Endometrial microvascular endothelial cells (primary cell): ENCODE data around the gene ATP6V0C. TPM values are rescaled to one million over a fixed set of nuclear protein-coding genes. Genes with fewer than 3 reads are reported as not detected.

ENCODE experiments used
- in situ Hi-C: cut with HindIII; loops from 2 replicates; pipeline ENCODE4 v1.10.0; 2017; ENCODE audit warnings: low sequenced_read_pairs, low pct_unique_long_range_greater_than_20kb; ENCODE audit errors: inconsistent ontology term
- total RNA-seq: library from RNA; depleted of rRNA; stranded (reverse); fragments of >200 nt; gene quantifications from one replicate; pipeline ENCODE4 v1.2.3, GENCODE V29; 2015; ENCODE audit errors: inconsistent ontology term

ATP6V0C gene
- total RNA-seq, 1 donor from 2014 or later: 55.0 TPM

DNA sequence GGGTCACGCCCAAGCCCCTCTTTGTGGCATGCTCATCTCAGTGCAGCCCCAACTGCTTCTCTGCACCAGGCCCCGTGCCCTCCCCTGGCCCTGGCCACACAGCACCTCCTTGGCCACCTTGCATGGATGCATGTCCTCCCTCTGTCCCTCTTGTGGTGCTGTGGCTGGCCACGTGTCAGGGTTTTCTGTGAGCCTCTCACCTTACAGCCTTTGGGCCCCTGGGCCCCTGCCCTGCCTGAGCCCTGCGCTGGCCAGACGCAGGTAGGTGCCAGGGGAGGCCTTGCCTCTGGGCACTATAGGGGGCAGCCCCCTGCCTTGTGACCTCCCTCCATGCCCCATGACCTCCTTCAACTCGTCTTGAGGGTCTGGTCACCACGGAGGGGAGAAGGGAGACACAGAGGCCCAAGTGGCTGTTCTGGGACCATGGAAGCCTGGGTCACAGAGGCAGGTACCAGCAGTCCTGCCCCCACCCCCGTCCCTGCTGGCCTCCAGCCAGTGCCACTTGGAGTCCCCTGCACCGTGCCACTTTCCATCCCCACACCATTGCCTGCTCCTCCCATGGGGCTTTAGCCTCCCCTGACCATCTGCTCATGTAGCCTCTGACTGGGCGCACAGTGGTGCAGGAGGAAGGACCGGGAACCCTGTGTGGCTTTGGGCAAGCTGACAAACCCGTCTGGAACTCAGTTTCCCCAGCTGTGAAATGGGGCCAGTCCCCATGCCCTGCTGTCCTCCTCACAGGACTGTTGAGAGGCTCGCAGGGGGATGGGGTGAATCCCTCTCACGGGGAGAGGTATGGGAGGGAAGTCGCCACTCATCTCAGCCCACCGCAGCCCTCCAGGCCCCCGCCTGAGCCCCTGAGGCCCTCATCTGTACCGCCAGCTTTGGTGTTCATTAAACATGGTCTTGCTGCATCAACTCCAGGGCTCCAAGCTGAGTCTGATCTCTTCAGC is 11.5 kb upstream of the ATP6V0C start:
- in situ Hi-C loops: no loop called here

DNA sequence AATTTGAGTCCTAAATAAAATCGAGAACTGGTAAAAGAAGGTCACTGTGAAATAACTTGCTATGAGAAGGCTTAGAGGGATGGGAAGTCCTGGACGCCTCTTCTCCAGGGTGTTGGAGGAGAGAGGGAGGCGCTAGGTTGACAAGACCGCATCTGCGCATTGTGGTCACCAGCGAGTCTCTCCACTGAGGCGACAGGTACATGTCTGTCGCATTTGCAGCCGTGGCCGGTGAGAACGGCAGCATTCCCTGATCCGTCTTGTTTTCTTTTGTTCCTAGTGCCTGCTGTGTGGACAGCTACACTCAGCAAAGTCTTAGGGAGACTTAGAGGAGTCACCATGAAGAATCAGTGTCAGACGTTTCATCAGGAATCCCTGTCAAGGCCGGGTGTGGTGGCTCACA is 8.1 kb upstream of the ATP6V0C start:
- in situ Hi-C loops: no loop called here

DNA sequence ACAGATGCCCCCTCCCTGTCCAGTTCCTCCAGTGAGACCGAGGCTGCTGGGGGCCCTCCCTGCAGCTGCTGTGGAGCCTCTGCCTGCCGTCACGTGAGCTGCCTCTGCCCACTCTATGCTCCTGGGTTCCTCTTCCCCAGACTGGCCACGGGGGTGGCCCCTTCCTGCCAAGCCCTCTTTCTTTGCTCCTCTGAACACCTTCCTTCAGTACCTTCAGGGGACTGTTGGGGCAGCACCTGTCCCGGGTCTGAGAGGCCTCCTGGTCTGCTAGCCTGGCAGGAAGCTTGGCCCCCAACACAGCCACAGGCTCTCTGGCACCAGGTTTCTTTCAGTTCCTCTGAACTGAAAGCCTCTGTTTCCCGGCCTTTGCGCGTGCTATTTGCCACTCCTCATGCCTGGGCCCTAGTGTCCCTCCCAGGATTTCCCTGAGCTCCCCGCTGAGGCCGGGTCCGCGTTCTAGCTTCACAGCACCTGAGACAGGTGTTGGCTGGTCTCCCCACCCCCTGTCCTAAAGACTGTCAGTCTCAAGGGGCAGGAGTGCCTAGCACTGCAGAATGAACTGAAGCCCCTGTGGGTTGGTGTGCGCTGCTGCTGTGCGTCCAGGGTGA is 6.6 kb upstream of the ATP6V0C start:
- in situ Hi-C loops: no loop called here

DNA sequence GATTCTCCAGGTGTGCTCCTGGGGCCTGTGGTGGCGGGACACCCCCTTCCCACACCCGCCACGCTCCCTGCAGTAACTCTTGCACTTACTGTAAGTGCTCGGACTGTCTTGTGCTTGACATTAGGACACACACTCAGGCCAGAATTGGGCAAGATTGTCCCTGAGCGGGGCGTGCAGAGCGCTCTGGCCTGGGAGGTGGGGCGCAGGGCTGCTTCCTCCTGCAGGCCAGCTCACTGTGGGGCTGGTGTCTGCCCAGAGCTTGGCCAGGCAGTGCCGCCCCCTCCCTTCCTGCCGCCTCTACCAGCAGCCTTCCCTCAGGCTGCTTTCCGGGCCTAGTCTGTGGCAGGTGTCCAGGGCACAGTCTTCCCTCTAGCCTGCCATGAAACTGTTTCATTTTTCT is 6.1 kb upstream of the ATP6V0C start:
- in situ Hi-C loops: no loop called here

DNA sequence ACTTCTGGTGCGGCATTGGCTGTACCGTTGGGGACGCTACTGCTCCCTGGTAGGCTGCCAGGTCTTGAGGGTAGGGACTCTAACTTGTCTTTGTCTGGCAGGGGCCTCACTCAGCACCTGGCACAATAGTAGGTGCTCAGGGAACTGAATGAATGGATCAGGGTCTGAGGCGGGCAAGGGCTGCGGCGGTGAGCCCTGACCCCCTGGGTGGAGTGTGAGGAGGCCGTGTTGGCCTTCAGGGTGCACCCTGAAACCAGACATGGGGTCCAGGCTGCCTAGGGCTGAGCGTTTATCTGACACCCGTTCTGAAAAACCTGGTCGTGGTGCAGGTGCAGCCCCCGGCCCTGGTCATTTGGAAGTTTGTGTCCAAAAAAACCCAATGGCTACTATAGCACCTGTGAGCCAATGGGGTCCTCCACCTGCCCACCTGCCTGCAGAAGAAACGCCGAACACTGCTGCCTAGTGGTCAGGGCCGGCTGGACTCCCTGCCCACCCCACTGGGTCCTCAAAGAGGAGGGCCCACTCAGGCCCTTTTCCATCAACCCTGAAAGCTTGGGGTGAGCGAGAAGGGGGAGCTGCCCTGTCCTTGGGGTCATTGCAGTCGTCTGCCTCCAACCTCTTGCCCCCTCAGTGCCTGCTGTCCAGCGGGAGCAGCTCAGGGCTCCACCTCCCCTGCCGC is 4.9 kb upstream of the ATP6V0C start:
- in situ Hi-C loops: no loop called here

DNA sequence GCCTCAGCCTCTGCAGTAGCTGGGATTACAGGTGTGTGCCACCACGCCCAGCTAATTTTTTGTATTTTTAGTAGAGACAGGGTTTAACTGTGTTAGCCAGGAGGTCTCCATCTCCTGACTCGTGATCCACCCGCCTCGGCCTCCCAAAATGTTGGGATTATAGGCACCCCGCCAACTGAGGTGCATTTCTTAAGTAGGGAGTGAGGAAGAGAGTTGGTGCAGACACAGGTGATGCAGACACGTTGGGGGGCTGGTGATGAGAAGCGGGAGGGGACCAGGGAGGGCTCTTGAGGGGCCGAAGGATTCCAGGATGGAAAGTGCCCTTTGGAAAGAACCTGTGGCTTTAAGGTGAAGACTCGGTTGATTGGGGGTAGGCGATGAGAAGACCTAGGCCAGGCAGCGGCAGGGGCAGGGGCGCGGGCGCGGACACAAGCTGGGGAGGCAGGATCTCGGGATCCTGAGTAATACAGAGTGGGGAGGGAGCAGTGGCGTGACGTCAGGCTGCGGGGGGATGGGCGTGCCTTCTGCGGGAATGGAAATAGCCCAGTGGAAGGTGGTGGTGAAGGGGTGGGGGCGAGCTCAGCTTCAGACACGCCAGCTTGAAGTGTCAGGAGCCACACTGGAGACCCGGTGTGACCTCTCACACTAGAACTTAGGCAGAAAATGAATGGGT is 2.5 kb upstream of the ATP6V0C start:
- in situ Hi-C loops: no loop called here

DNA sequence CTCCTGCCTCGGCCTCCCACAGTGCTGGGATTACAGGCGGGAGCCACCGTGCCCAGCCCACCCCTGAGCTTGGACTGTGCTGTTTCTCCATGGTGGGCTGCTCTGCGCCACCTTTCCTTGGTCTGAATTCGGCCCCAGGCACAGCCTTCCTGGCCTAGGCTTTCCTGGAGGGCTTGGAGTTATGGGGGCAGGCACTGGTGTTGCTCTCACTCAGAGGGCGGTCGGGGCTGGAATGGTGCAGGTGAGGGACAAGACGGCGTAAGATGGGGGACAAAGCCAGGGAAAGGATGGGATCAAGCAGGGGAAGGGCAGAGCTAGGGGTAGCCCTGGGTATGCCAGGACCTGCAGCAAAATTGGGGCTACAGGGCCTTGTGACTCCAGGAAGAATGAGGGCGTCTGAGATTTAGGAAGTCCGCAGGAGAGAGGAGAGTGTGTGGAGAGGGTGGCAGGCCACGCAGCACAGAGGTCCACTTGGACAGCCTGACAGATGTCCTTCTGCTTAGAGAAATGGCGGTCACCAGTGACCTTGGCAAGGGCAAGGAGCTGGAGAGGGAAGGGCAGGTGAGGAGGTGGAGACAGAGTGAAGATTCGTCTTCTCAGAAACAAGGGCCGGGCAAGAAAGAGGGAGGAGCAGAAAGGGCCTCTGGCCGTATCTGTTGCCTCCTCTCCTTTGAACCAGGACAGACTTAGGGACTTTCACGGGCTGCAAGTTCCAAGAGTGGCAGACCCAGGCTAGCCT is 1.6 kb upstream of the ATP6V0C start:
- in situ Hi-C loops: no loop called here

DNA sequence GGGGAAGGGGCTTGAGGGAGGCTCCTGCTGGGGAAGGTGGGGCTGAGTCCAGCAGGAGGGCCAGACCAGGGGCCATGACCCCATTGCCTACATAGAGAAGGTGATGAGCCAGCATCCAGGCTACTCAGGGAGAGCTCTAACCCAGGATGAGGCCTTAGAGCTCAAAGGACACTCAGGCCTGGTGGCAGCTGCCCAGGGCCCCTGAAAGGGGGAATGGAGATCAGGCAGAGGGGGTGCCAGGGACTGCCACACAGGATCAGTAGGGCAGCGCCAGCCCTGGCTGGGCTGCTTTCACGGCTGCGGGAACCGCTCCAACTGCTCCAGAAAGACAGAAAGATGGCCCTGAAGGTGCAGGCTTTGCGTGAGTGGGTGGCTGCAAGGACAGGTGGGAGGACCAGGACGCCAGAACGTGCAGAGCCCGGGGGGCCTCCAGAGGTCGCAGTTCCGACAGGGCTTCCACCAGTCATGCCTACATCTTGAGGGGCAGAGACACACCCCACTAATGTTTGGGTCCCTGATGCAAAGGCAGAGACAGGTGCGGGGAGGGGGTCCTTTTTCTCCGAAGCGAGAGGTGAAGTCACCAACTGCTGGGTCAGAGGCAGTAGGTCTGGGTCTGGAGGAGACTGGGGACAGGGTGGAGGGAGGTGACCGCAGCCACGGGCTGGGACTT is 882 bp upstream of the ATP6V0C start:
- in situ Hi-C loops: no loop called here

DNA sequence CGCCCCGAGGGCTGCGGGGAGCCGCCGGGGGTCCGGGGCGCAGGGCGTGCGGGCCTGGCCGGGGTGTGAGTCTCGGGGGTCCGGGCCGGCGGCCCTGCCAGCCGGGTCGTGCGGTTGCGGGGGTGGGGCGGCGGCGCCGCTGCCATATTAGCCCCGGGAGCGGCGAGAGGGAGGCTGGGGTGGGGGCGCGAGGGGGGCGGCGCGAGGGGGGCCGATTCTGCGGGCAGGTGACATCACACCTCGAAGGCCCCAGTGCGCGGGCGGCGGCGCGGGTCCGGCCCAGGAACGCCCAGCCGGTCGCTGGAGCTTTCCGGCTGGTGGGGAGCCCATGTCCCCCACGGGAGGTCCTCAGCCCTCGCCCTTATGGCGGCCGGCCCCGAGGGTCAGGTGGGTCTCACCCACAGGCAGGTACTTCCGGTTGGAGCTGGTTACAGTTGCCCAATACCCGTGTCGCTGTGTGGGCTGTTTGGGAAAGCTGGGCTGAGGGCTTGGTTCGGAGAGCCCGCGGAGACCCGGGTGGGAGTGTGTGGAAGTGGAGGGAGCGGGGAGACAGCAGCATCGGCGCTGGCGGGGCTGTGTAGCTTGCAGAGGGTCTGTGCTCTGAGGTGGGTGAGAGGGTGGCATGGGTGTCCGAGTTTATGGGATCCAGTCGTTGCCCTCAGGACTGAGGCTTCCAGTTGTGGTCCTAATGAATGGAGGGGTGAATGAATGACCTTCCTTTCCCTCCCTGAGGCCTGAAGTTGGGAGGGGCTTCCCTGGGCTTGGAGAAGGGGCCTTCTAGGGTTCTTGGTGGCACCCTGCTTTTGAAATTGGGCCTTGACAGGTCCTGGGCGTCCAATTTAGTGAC is 804 bp downstream of the ATP6V0C start:
- in situ Hi-C loops: no loop called here

DNA sequence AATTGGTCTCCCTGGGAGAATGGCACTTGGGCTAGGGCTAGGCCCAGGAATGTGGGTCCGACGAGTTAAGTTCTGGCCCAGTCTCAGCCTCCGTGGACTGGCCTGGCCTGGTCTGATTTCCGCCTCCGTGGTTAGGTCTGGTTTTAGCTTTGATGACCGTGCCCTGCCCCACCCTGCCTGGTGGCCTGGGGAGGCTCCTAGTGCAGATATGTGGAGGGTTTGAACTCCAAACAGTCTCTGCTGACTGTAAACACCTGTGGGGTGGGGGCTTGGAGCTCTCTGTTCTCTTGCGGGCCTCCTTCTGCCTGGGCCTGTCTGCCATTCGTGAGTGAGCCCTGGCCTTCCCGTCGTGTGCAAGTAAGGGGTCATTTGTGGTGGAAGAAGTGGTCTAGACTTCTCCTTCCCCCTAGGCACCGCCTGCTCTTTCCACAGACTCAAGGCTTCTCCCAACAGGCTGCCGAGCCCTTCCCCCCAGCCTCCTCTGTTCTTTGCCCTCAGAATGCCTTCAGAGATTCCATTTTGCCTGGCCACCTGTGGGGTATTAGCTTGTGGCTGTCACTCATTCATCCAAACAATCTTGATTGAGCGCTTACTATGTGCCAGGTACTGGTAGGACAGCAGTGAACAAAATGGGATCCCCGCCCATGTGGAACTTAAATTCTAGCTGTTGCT is 1.6 kb downstream of the ATP6V0C start:
- in situ Hi-C loops: no loop called here

DNA sequence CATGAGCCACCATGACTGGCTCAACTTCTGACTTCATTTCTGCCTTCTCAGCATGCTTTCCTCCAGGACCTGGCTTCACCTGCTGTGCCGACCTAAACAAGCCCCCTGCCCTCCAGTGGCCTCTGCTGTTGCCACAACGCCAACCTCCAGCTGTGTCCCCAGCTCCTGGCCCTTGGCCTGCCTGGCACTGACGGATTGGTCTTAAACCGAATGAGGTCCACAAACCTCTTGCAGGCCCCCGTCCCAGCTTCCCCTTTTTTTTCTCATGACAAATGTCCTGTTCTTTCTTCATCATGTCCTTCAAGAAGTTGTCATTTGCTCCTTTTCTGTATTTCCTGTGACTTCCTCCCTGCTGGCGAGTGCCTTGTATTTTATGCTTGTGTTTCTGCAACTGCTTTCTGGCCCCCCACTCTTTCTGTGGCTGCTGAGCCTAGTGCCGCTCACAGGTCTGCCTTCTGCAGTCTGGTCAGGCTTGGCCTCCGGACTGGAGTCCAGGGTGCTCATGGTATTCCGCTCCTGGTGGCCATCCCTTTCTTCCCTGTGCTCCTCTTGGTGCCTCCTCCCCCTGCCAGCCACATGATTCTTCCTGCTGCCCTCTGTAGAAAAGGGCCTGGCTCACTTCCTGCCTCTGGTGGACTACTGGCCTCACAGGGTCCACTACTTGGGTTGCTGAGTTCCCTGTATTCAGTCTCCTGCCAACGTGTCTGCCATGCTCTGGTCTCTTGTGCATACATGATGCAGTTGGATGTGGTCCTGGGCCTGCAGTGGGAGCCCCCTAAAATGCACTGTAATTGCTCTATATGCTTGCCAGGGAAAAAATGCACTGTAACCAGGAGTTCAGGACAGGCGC is 2.9 kb downstream of the ATP6V0C start:
- in situ Hi-C loops: no loop called here

DNA sequence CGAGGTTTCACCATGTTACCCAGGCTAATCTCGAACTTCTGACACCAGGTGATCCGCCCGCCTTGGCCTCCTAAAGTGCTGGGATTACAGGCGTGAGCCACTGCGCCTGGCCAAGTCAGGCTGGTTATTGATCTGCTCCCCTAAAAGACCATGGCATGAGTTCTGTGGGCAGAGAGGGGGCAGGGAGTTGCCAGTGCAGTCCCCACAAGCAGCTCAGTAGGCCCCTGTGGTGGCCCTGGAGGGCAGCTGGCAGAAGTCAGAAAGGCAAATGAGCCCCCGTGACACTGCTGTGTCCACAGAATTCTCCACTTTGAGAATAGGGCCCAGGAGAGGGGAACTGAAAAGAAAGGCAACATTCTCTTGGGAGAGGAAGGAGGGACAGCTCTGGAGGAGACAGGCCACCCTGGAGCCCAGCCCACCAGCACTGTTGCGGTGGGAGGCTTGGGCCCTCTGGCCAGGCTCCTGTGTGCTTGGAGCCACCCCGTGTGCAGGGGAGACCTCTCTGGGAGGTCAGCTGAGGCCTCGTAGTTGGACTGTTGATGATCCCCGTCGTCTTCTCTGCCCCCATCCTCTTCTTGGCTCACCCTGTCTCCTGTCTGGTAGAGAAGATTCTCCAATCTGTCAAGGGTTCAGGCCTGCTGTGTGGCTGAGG is 4.3 kb downstream of the ATP6V0C start:
- in situ Hi-C loops: no loop called here

DNA sequence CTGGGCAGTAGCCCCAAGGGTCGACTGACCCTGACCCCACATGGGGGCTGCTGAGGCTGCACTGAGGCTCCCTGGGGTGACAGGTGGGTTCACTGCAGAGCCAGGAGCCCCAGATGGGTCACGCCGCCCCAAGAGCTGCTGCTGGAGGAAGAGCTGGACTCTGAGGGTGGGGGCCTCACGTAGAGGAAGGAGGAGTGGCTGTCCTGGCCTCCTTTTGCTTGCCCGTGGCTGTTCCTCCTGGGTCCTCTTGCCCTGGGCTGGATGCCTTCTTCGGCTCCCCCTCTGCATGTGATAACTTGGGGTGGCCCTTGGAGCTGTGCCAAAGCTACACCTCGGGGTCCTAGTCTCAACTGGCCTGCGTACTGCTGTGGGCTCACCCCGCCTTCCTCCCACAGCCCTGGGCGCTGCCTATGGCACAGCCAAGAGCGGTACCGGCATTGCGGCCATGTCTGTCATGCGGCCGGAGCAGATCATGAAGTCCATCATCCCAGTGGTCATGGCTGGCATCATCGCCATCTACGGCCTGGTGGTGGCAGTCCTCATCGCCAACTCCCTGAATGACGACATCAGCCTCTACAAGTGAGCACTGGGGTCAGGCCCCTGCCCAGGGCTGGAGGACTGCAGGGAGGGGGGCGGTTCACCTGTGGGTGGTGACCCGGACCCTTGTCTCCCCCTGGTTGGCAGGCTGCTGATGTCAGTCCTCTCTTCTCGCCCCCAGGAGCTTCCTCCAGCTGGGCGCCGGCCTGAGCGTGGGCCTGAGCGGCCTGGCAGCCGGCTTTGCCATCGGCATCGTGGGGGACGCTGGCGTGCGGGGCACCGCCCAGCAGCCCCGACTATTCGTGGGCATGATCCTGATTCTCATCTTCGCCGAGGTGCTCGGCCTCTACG is 5.3 kb downstream of the ATP6V0C start:
- in situ Hi-C loops: no loop called here

DNA sequence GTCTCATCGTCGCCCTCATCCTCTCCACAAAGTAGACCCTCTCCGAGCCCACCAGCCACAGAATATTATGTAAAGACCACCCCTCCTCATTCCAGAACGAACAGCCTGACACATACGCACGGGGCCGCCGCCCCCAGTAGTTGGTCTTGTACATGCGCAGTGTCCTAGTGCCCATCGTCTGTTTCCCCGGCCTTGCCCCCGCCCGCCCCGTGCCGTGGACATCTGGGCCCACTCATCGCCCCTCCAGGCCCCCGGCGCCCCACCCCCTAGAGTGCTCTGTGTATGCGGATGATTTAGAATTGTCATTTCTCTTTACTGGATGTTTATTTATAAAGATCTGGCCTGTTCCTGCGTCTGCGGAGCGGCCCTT is 5.9 kb downstream of the ATP6V0C start:
- in situ Hi-C loops: no loop called here
